Neural progenitor cell (in vitro differentiated cells): ENCODE data around the gene NEDD4L.

Experiments
- EZH2 ChIP-seq: fragments of 200-600 bp; sonication (generic); IDR thresholded peaks from 2 replicates; pipeline ENCODE4 v1.6.1; 2017; ENCODE audit warnings: antibody characterized with exemption, mild to moderate bottlenecking, moderate library complexity
- TF ChIP-seq, protein P1 (sequence below): fragments of 200-600 bp; sonication (generic); IDR thresholded peaks from 2 replicates; pipeline ENCODE4 v1.5.1; 2017; ENCODE audit warnings: antibody characterized with exemption, mild to moderate bottlenecking

DNA sequence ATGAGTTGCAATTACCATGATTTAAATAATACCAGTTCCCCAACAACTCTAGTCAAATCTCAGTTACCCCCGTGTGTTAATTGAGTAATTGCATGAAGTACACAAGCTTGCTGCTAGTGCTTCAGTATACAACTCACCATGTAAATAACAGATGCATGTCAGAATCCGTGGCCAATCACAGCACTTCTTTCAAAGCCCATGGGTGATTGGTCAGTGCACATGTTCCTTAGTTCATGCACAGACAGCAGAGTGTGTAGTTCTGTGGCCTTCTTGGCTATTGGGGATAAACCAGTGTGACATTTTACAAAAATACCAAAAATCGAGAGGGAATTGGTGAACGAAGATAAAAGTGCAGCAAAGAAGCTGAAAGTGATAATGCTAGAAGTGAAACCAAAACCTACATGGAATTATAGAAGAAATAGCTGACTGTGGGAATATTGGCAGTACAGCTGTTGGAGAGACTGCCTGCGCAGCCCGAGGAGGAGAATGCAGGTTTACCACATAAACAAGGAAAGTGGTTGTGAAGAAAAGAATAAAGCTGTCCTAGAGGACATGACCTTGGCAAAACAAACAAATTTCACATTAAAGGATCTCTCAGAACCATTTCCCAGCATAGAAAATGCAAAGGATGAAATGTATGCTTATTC is 59.4 kb downstream of the NEDD4L start:
- no peak for TF ChIP-seq EZH2
- TF ChIP-seq, protein P1, sequence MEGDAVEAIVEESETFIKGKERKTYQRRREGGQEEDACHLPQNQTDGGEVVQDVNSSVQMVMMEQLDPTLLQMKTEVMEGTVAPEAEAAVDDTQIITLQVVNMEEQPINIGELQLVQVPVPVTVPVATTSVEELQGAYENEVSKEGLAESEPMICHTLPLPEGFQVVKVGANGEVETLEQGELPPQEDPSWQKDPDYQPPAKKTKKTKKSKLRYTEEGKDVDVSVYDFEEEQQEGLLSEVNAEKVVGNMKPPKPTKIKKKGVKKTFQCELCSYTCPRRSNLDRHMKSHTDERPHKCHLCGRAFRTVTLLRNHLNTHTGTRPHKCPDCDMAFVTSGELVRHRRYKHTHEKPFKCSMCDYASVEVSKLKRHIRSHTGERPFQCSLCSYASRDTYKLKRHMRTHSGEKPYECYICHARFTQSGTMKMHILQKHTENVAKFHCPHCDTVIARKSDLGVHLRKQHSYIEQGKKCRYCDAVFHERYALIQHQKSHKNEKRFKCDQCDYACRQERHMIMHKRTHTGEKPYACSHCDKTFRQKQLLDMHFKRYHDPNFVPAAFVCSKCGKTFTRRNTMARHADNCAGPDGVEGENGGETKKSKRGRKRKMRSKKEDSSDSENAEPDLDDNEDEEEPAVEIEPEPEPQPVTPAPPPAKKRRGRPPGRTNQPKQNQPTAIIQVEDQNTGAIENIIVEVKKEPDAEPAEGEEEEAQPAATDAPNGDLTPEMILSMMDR = no peak
